Suprapubic skin (tissue), 4 donors: ENCODE results near the gene BCL11A. TPM values are rescaled to one million over a fixed set of nuclear protein-coding genes. Genes with fewer than 3 reads are reported as not detected.

Source experiments
- DNase-seq, 2 donors: peaks; one replicate each; pipeline ENCODE4 v3.0.0-alpha.2; 2019; ENCODE audit warnings: low spot score in 2 of 2
- H3K27ac ChIP-seq: fragments of 200-600 bp; sonication (generic); one replicate; pipeline ENCODE4 v1.5.1; 2019
- H3K27me3 ChIP-seq: fragments of 200-600 bp; sonication (generic); one replicate; pipeline ENCODE4 v1.5.1; 2019
- H3K36me3 ChIP-seq: fragments of 200-600 bp; sonication (generic); one replicate; pipeline ENCODE4 v1.5.1; 2019
- H3K4me1 ChIP-seq: fragments of 200-600 bp; sonication (generic); one replicate; pipeline ENCODE4 v1.5.1; 2019
- H3K4me3 ChIP-seq: fragments of 200-600 bp; sonication (generic); one replicate; pipeline ENCODE4 v1.5.1; 2019; ENCODE audit warnings: mild to moderate bottlenecking
- H3K9me3 ChIP-seq: fragments of 200-600 bp; sonication (generic); one replicate; pipeline ENCODE4 v1.5.1; 2019
- CTCF ChIP-seq, 2 donors: fragments of 200-600 bp in 1 of 2; fragments of 450-650 bp in 1 of 2; sonication (generic) in 1 of 2; IDR thresholded peaks; one replicate each; pipeline ENCODE4 v1.5.1; 2016 to 2019; ENCODE audit warnings: antibody characterized with exemption in 2 of 2, mild to moderate bottlenecking in 1 of 2, moderate library complexity in 1 of 2
- EP300 ChIP-seq: sonication (generic); formaldehyde crosslinking; IDR thresholded peaks from one replicate; pipeline ENCODE4 v1.6.1; 2017; ENCODE audit warnings: antibody characterized with exemption
- POLR2A ChIP-seq, 2 donors: fragments of 450-650 bp; IDR thresholded peaks; one replicate each; pipeline ENCODE4 v1.6.1; 2017; ENCODE audit warnings: antibody characterized with exemption in 2 of 2, mild to moderate bottlenecking in 2 of 2, moderate library complexity in 2 of 2
- POLR2AphosphoS5 ChIP-seq, 3 donors: sonication (generic); formaldehyde crosslinking; IDR thresholded peaks; one replicate each; pipeline ENCODE4 v1.6.1; 2017; ENCODE audit warnings: antibody characterized with exemption in 3 of 3
- WGBS: methylation state at CpG from one replicate; pipeline ENCODE4 v1.1.5; 2018; 5-methylcytosine and 5-hydroxymethylcytosine counted together
- total RNA-seq, 4 donors: library from RNA; depleted of rRNA; stranded (reverse); fragments of >200 nt; gene quantifications; one replicate each; pipeline ENCODE4 v1.1.0, GENCODE V29; 2016

The BCL11A gene
- total RNA-seq, 4 donors from 2014 or later: 67.1 to 222 (median 113) TPM

- no peak overlapping the region for H3K4me3 ChIP-seq
- no peak for DNase-seq
- H3K4me1 ChIP-seq: peaks cover 38% of the 10 kb centered on the region
- H3K36me3 ChIP-seq: no peaks in the 10 kb centered on the region
- TF ChIP-seq POLR2A (IDR thresholded peaks at IDR 0.05) (no peak), EP300 (no peak), CTCF (IDR thresholded peaks at IDR 0.05) (no peak), POLR2AphosphoS5 (IDR thresholded peaks at IDR 0.05) (no peak)
- H3K9me3 ChIP-seq: no peaks in the 10 kb centered on the region
- H3K27ac ChIP-seq: no peak overlapping the region
- WGBS: 78% methylated on average over 2 of the region's 2 CpGs
- H3K27me3 ChIP-seq: peaks cover 30% of the 10 kb centered on the region
Measured at GRCh38 chr2:60558536-60558935, 5.1 kb upstream of the BCL11A start.

GRCh38 chr2:60557486-60557864 lies 4.0 kb upstream of the BCL11A start:
- Histone ChIP-seq H3K9me3 (no peaks in the 10 kb centered on the region), H3K36me3 (no peaks in the 10 kb centered on the region), H3K27me3 (peaks cover 38% of the 10 kb centered on the region), H3K4me1 (peaks cover 46% of the 10 kb centered on the region), H3K4me3 (peak overlapping the region; percentile 74), H3K27ac (no peak overlapping the region)
- no peak for TF ChIP-seq POLR2AphosphoS5 (IDR thresholded peaks at IDR 0.05)
- no peak for TF ChIP-seq CTCF (IDR thresholded peaks at IDR 0.05)
- TF ChIP-seq EP300: no peak
- TF ChIP-seq POLR2A (IDR thresholded peaks at IDR 0.05): no peak
- WGBS: 25% methylated on average over 12 of the region's 12 CpGs
- no peak for DNase-seq

GRCh38 chr2:60556576-60557485 lies 3.4 kb upstream of the BCL11A start:
- no peak overlapping the region for H3K27ac ChIP-seq
- DNase-seq: no peak
- H3K9me3 ChIP-seq: no peaks in the 10 kb centered on the region
- no peaks in the 10 kb centered on the region for H3K36me3 ChIP-seq
- TF ChIP-seq POLR2AphosphoS5 (IDR thresholded peaks at IDR 0.05) (no peak), CTCF (IDR thresholded peaks at IDR 0.05) (no peak), POLR2A (IDR thresholded peaks at IDR 0.05) (no peak), EP300 (no peak)
- peaks cover 45% of the 10 kb centered on the region for H3K27me3 ChIP-seq
- peaks cover 53% of the 10 kb centered on the region for H3K4me1 ChIP-seq
- 2% methylated on average over 31 of the region's 31 CpGs for WGBS
- peak overlapping the region; percentile 74 for H3K4me3 ChIP-seq

- Histone ChIP-seq H3K27ac (no peak overlapping the region), H3K36me3 (no peaks in the 10 kb centered on the region), H3K27me3 (peaks cover 49% of the 10 kb centered on the region), H3K4me3 (peak overlapping the region; percentile 74), H3K4me1 (peaks cover 58% of the 10 kb centered on the region), H3K9me3 (no peaks in the 10 kb centered on the region)
- DNase-seq: no peak
- TF ChIP-seq POLR2AphosphoS5 (IDR thresholded peaks at IDR 0.05) (no peak), CTCF (IDR thresholded peaks at IDR 0.05) (no peak), EP300 (no peak), POLR2A (IDR thresholded peaks at IDR 0.05) (no peak)
- 43% methylated on average over 5 of the region's 5 CpGs for WGBS
Measured at GRCh38 chr2:60556175-60556574, 2.7 kb upstream of the BCL11A start.

- Histone ChIP-seq H3K27ac (peak overlapping the region; percentile 91), H3K4me1 (peaks cover 62% of the 10 kb centered on the region), H3K4me3 (peak overlapping the region; percentile 74), H3K9me3 (no peaks in the 10 kb centered on the region), H3K36me3 (no peaks in the 10 kb centered on the region), H3K27me3 (peaks cover 53% of the 10 kb centered on the region)
- WGBS: 21% methylated on average over 5 of the region's 5 CpGs
- TF ChIP-seq POLR2A (IDR thresholded peaks at IDR 0.05) (no peak), EP300 (no peak), CTCF (IDR thresholded peaks at IDR 0.05) (no peak), POLR2AphosphoS5 (IDR thresholded peaks at IDR 0.05) (no peak)
- DNase-seq: no peak
Measured at GRCh38 chr2:60555783-60556139, 2.3 kb upstream of the BCL11A start.
